Endothelial cell of umbilical vein (primary cell): ENCODE results near the gene INIP. TPM values are rescaled to one million over a fixed set of nuclear protein-coding genes. Genes with fewer than 3 reads are reported as not detected.

Source experiments
- BruUV-seq: library from RNA; stranded (reverse); fragments of 400-500 nt; replicated peaks from 2 replicates; lab custom pipeline; 2021; lab: Mats Ljungman, UMichigan
- CTCF ChIA-PET: fragments of 300-600, 350-600 bp; sonication (Branson Sonifier 250); formaldehyde crosslinking; loops from one replicate; lab custom pipeline; 2021; ENCODE audit warnings: antibody characterized with exemption, inconsistent platforms; lab: Charles Lee
- POLR2A ChIA-PET: fragments of 300-600, 350-600 bp; sonication (Branson Sonifier 250); formaldehyde crosslinking; loops from one replicate; lab custom pipeline; 2021; ENCODE audit warnings: antibody characterized with exemption, inconsistent platforms; lab: Charles Lee
- DNase-seq: peaks from one replicate; pipeline ENCODE4 v3.0.0-alpha.2; 2011; ENCODE audit warnings: low read depth, low spot score
- FAIRE-seq: peaks from 2 replicates; lab custom pipeline; 2011; peaks lifted over from hg19 to GRCh38; lab: Jason Lieb, UNC
- H2AFZ ChIP-seq: 2 replicates; pipeline ENCODE4 v1.6.0; 2012; ENCODE audit warnings: low read depth, low read length, control low read depth, inconsistent platforms
- H3K27ac ChIP-seq: 2 replicates; pipeline ENCODE4 v1.5.1; 2011; ENCODE audit warnings: low read depth, mild to moderate bottlenecking, control low read depth, low read length, moderate library complexity; ENCODE audit not compliant: insufficient read depth
- H3K27me3 ChIP-seq, 2 experiments: 2 replicates each; pipeline versions ENCODE4 v1.6.0 to v1.6.1; 2011; ENCODE audit warnings: low read length in 2 of 2, mixed read lengths in 1 of 2; ENCODE audit not compliant: control insufficient read depth in 2 of 2, insufficient read depth in 2 of 2
- H3K36me3 ChIP-seq, 2 experiments: 2 replicates in 1 of 2; 3 replicates in 1 of 2; pipeline ENCODE4 v1.5.1; 2011; ENCODE audit warnings: low read length in 2 of 2, mild to moderate bottlenecking in 1 of 2, moderate library complexity in 1 of 2; ENCODE audit not compliant: control insufficient read depth in 2 of 2, insufficient read depth in 2 of 2; ENCODE audit errors: extremely low read depth in 1 of 2
- H3K4me1 ChIP-seq: 3 replicates; pipeline ENCODE4 v1.5.1; 2011; ENCODE audit warnings: mild to moderate bottlenecking, low read length; ENCODE audit not compliant: control insufficient read depth, insufficient read depth; ENCODE audit errors: extremely low read depth
- H3K4me2 ChIP-seq: 2 replicates; pipeline ENCODE4 v1.6.1; 2011; ENCODE audit warnings: low read length, control low read depth, mixed read lengths; ENCODE audit not compliant: insufficient read depth
- H3K4me3 ChIP-seq, 3 experiments: fragments of 200-600 bp in 1 of 3; sonication (generic), shearing (Covaris generic) in 1 of 3; replicated peaks in 1 of 3; 2 replicates each; pipeline ENCODE4 v1.5.1; 2011 to 2016; ENCODE audit warnings: control low read depth in 3 of 3, low read length in 3 of 3, mild to moderate bottlenecking in 2 of 3, inconsistent platforms in 1 of 3, low read depth in 1 of 3, moderate library complexity in 1 of 3; ENCODE audit not compliant: insufficient read depth in 1 of 3
- H3K79me2 ChIP-seq: 2 replicates; pipeline ENCODE4 v1.6.0; 2012; ENCODE audit warnings: low read length, inconsistent platforms; ENCODE audit not compliant: control insufficient read depth, insufficient read depth
- H3K9ac ChIP-seq: replicated peaks from 2 replicates; pipeline ENCODE3; 2011; ENCODE audit warnings: low read length, control low read depth; ENCODE audit not compliant: insufficient read depth; ENCODE audit errors: extremely low read depth
- H3K9me1 ChIP-seq: replicated peaks from 3 replicates; pipeline ENCODE4 v1.6.0; 2011; ENCODE audit warnings: mild to moderate bottlenecking, low read length; ENCODE audit not compliant: control insufficient read depth, insufficient read depth; ENCODE audit errors: extremely low read depth
- H3K9me3 ChIP-seq: replicated peaks from 2 replicates; pipeline ENCODE4 v1.5.1; 2012; ENCODE audit warnings: low read length, inconsistent platforms; ENCODE audit not compliant: control insufficient read depth, insufficient read depth
- H4K20me1 ChIP-seq: replicated peaks from 2 replicates; pipeline ENCODE3; 2011; ENCODE audit warnings: mild to moderate bottlenecking, low read length; ENCODE audit not compliant: control insufficient read depth, insufficient read depth; ENCODE audit errors: extremely low read depth
- CTCF ChIP-seq, 2 donors: IDR thresholded peaks; 1 replicate in 1 of 2; 2 replicates in 1 of 2; pipeline ENCODE4 v1.5.1; 2011; ENCODE audit warnings: low read length in 2 of 2, mild to moderate bottlenecking in 2 of 2, moderate library complexity in 2 of 2, control low read depth in 1 of 2, inconsistent platforms in 1 of 2, low read depth in 1 of 2; ENCODE audit not compliant: insufficient read depth in 1 of 2; ENCODE audit errors: extremely low read depth in 1 of 2
- EZH2 ChIP-seq: IDR thresholded peaks from 2 replicates; pipeline ENCODE4 v1.6.1; 2012; ENCODE audit warnings: borderline replicate concordance, low read depth, mild to moderate bottlenecking, moderate library complexity, low read length, inconsistent platforms; ENCODE audit not compliant: severe bottlenecking
- JUN ChIP-seq: IDR thresholded peaks from 2 replicates; pipeline ENCODE4 v1.6.1; 2011; ENCODE audit warnings: borderline replicate concordance, low read depth; ENCODE audit not compliant: insufficient read length, insufficient read depth
- MYC ChIP-seq: IDR thresholded peaks from one replicate; pipeline ENCODE4 v1.6.1; 2011; ENCODE audit warnings: mild to moderate bottlenecking, low read depth, low read length
- POLR2A ChIP-seq: IDR thresholded peaks from 2 replicates; pipeline ENCODE4 v1.6.1; 2012; ENCODE audit warnings: low read depth, mild to moderate bottlenecking, control low read depth, low read length
- POLR2AphosphoS5 ChIP-seq: IDR thresholded peaks from 2 replicates; pipeline ENCODE4 v1.6.1; 2012; ENCODE audit warnings: low read depth, mild to moderate bottlenecking, control low read depth, low read length, moderate library complexity; ENCODE audit not compliant: insufficient read depth
- dilution Hi-C: fragments of 300-500 bp; cut with MboI; formaldehyde crosslinking; loops from one replicate; pipeline ENCODE4 v1.15.0; 2019; ENCODE audit warnings: low sequenced_read_pairs; ENCODE audit not compliant: extremely low pct_ligation_motif_present
- intact Hi-C: fragments of 100-400 bp; cut with micrococcal nuclease; formaldehyde crosslinking; loops from one replicate; pipeline ENCODE4 v1.10.0; 2022
- polyA plus RNA-seq, 4 experiments: library from polyadenylated mRNA; depleted of rRNA in 3 of 4; stranded (reverse) in 3 of 4; unstranded in 1 of 4; fragments of >200 nt; gene quantifications; 2 replicates each; pipeline versions ENCODE4 v1.2.1 to v1.2.3, GENCODE V29; 2011 to 2012; ENCODE audit warnings: missing spikeins in 1 of 4
- total RNA-seq: library from RNA; stranded (reverse); gene quantifications from 2 replicates; pipeline ENCODE4 v1.2.3, GENCODE V29; 2021

The INIP gene
- total and polyA plus RNA-seq, 2 donors (not counting 3 experiments of a cell fraction or from before 2014, with no cell fraction given) = 12.3 to 25.7 TPM

GRCh38 chr9:112719696-112720095 is 1.8 kb upstream of the INIP start:
- no peak overlapping the region for H3K4me3 ChIP-seq
- no peaks in the 10 kb centered on the region for H4K20me1 ChIP-seq
- no peak for TF ChIP-seq MYC
- TF ChIP-seq CTCF (IDR thresholded peaks at IDR 0.05; ENCODE audit: extremely low read depth in 1 of 2, insufficient read depth in 1 of 2, low read depth in 1 of 2, low read length in 2 of 2) = no peak
- TF ChIP-seq JUN = no peak
- TF ChIP-seq POLR2A = no peak
- TF ChIP-seq POLR2AphosphoS5 = no peak
- no peak overlapping the region for H3K27ac ChIP-seq
- ChIA-PET CTCF (interaction anchor here (0.7 to 1.1 kb wide), 3 partner anchors 13 to 23 kb away, joined by 3 to 4 read pairs (median 3); no protein-coding TSS in a partner anchor), POLR2A (no interaction called here)
- intact Hi-C loops = loop anchor here (5.0 kb wide), 2 partner anchors 73 to 98 kb away; no protein-coding TSS in a partner anchor
- FAIRE-seq (no peak), DNase-seq (no peak)
- BruUV-seq = no TSS peak
- H2AFZ ChIP-seq = no peak overlapping the region
- peaks cover 7% of the 10 kb centered on the region for H3K4me1 ChIP-seq
- no peaks in the 10 kb centered on the region for H3K36me3 ChIP-seq
- no peaks in the 10 kb centered on the region for H3K9me3 ChIP-seq
- H3K9me1 ChIP-seq = no peaks in the 10 kb centered on the region
- dilution Hi-C loops = no loop called here
- peaks cover 6% of the 10 kb centered on the region for H3K79me2 ChIP-seq
- H3K9ac ChIP-seq = no peak overlapping the region
- no peaks in the 10 kb centered on the region for H3K27me3 ChIP-seq
- H3K4me2 ChIP-seq = no peak overlapping the region

- no peak for FAIRE-seq
- ChIA-PET POLR2A (no interaction called here), CTCF (interaction anchor here (0.8 to 2.1 kb wide), 4 partner anchors 19 to 276 kb away, joined by 3 to 9 read pairs (median 6); partner anchors contain the start of gene SNX30)
- intact Hi-C loops (loop anchor here (5.0 kb wide), 2 partner anchors 73 to 98 kb away; no protein-coding TSS in a partner anchor), dilution Hi-C loops (no loop called here)
- H4K20me1 ChIP-seq = no peaks in the 10 kb centered on the region
- no peak overlapping the region for H3K4me2 ChIP-seq
- no TSS peak for BruUV-seq
- no peaks in the 10 kb centered on the region for H3K9me3 ChIP-seq
- H3K9ac ChIP-seq = no peak overlapping the region
- no peak overlapping the region for H3K27ac ChIP-seq
- peak overlapping the region; percentile 9 for H2AFZ ChIP-seq
- TF ChIP-seq EZH2 (no peak), CTCF (IDR thresholded peaks at IDR 0.05; ENCODE audit: extremely low read depth in 1 of 2, insufficient read depth in 1 of 2, low read depth in 1 of 2, low read length in 2 of 2) (no peak), POLR2A (no peak)
- no peaks in the 10 kb centered on the region for H3K27me3 ChIP-seq
- no peaks in the 10 kb centered on the region for H3K9me1 ChIP-seq
- no peak for DNase-seq
- H3K4me3 ChIP-seq = no peak overlapping the region
- peaks cover 7% of the 10 kb centered on the region for H3K4me1 ChIP-seq
- H3K79me2 ChIP-seq = peaks cover 7% of the 10 kb centered on the region
- no peaks in the 10 kb centered on the region for H3K36me3 ChIP-seq
Observed at GRCh38 chr9:112719241-112719691, 1.3 kb upstream of the INIP start.
